K562 (cell line): ENCODE results near the gene SLC39A5. TPM values are rescaled to one million over a fixed set of nuclear protein-coding genes. Genes with fewer than 3 reads are reported as not detected.

ENCODE experiments used
- ATAC-seq: fragments of 200-7000 bp; cut with Tn5 transposase; 3 replicates; pipeline ENCODE4 v1.9.1; 2020; ENCODE audit warnings: moderate library complexity
- BruUV-seq: library from RNA; stranded (reverse); fragments of 400-500 nt; replicated peaks from 2 replicates; lab custom pipeline; 2021; lab: Mats Ljungman, UMichigan
- CTCF ChIA-PET: fragments of 300-600 bp; formaldehyde crosslinking; extraction: SDS; loops from one replicate; lab custom pipeline; 2021; ENCODE audit warnings: low intra/inter-chr PET ratio; lab: Yijun Ruan, JAX
- POLR2A ChIA-PET: fragments of 300-600, 350-650 bp; sonication (Branson Sonifier 250); formaldehyde crosslinking; extraction: SDS; loops from one replicate; lab custom pipeline; 2021; ENCODE audit warnings: antibody characterized with exemption, inconsistent platforms; lab: Yijun Ruan, JAX
- DNase-seq, 4 experiments: peaks; one replicate each; pipeline versions ENCODE4 v3.0.0 to v3.0.0-alpha.2; 2011 to 2018; ENCODE audit warnings: low spot score in 3 of 4, mixed read lengths in 3 of 4; ENCODE audit errors: extremely low read depth in 1 of 4
- FAIRE-seq: peaks from 2 replicates; lab custom pipeline; 2011; peaks lifted over from hg19 to GRCh38; lab: Jason Lieb, UNC
- H2AFZ ChIP-seq: 2 replicates; pipeline ENCODE4 v1.6.0; 2011; ENCODE audit warnings: low read depth, low read length, control low read depth, inconsistent platforms
- H3K27ac ChIP-seq: fragments of 200-600 bp; 3 replicates; pipeline ENCODE4 v1.8.0; 2011; ENCODE audit warnings: low read depth, mild to moderate bottlenecking, control low read depth, inconsistent platforms, low read length, moderate library complexity, mixed read lengths; ENCODE audit errors: extremely low read depth
- H3K27me3 ChIP-seq, 2 experiments: fragments of 300-600 bp in 1 of 2; 2 replicates in 1 of 2; 3 replicates in 1 of 2; pipeline versions ENCODE4 v1.6.0 to v1.8.0; 2011; ENCODE audit warnings: inconsistent platforms in 2 of 2, low read length in 2 of 2, mild to moderate bottlenecking in 1 of 2, mixed read lengths in 1 of 2, moderate library complexity in 1 of 2; ENCODE audit not compliant: control insufficient read depth in 2 of 2, insufficient read depth in 2 of 2
- H3K36me3 ChIP-seq: fragments of 300-600 bp; 3 replicates; pipeline ENCODE4 v1.8.0; 2011; ENCODE audit warnings: mild to moderate bottlenecking, low read length, inconsistent platforms; ENCODE audit not compliant: control insufficient read depth, insufficient read depth
- H3K4me1 ChIP-seq, 2 experiments: fragments of 200-600 bp in 1 of 2; replicated peaks in 1 of 2; 2 replicates in 1 of 2; 3 replicates in 1 of 2; pipeline versions ENCODE4 v1.5.1 to v1.8.0; 2011; ENCODE audit warnings: inconsistent platforms in 2 of 2, low read length in 2 of 2, mild to moderate bottlenecking in 1 of 2, mixed read lengths in 1 of 2, moderate library complexity in 1 of 2; ENCODE audit not compliant: control insufficient read depth in 2 of 2, insufficient read depth in 2 of 2
- H3K4me2 ChIP-seq: 2 replicates; pipeline ENCODE4 v1.6.1; 2011; ENCODE audit warnings: low read length, control low read depth, inconsistent platforms, mixed read lengths; ENCODE audit not compliant: insufficient read depth
- H3K4me3 ChIP-seq: fragments of 200-600 bp; sonication (generic), shearing (Covaris generic); 2 replicates; pipeline ENCODE4 v1.5.1; 2016; ENCODE audit warnings: control low read depth, inconsistent platforms
- H3K79me2 ChIP-seq: fragments of 200-600 bp; 3 replicates; pipeline ENCODE4 v1.8.0; 2011; ENCODE audit warnings: low read length, inconsistent platforms; ENCODE audit not compliant: control insufficient read depth, insufficient read depth
- H3K9ac ChIP-seq, 2 experiments: 2 replicates each; pipeline versions ENCODE4 v1.6.0 to v1.6.1; 2011; ENCODE audit warnings: low read depth in 2 of 2, low read length in 2 of 2, control low read depth in 1 of 2, inconsistent platforms in 1 of 2, mild to moderate bottlenecking in 1 of 2, mixed read lengths in 1 of 2; ENCODE audit not compliant: insufficient read depth in 1 of 2
- H3K9me1 ChIP-seq: one replicate; pipeline ENCODE4 v1.6.0; 2011; ENCODE audit warnings: inconsistent platforms, mild to moderate bottlenecking, low read length, moderate library complexity; ENCODE audit not compliant: control insufficient read depth, insufficient read depth
- H3K9me3 ChIP-seq: replicated peaks from 2 replicates; pipeline ENCODE4 v1.5.1; 2011; ENCODE audit warnings: low read depth, low read length, inconsistent platforms; ENCODE audit not compliant: control insufficient read depth, insufficient read depth
- H4K20me1 ChIP-seq: replicated peaks from 2 replicates; pipeline ENCODE4 v1.6.1; 2011; ENCODE audit warnings: low read length, inconsistent platforms, mixed read lengths; ENCODE audit not compliant: control insufficient read depth, insufficient read depth
- BDP1 ChIP-seq: IDR thresholded peaks from 3 replicates; pipeline ENCODE4 v1.6.1; 2011; ENCODE audit not compliant: insufficient read length, insufficient read depth
- CREB3 ChIP-seq: fragments of 450-650 bp; conservative IDR thresholded peaks from 2 replicates; pipeline ENCODE4 v1.6.1; 2016; ENCODE audit warnings: missing genetic modification characterization, low read depth, mild to moderate bottlenecking, missing compliant biosample characterization, moderate library complexity
- DNMT1 ChIP-seq: fragments of 450-650 bp; IDR thresholded peaks from 2 replicates; pipeline ENCODE4 v1.6.1; 2016; ENCODE audit warnings: antibody characterized with exemption, mild to moderate bottlenecking
- ETV6 ChIP-seq, 3 experiments: fragments of 150-350 bp in 1 of 3; sonication (generic) in 1 of 3; formaldehyde crosslinking in 1 of 3; IDR thresholded peaks; 2 replicates each; pipeline versions ENCODE4 v1.6.1 to v1.8.0; 2014 to 2022; ENCODE audit warnings: borderline replicate concordance in 2 of 3, low read depth in 2 of 3, antibody characterized with exemption in 1 of 3, low read length in 1 of 3, mild to moderate bottlenecking in 1 of 3, missing genetic modification reagents in 1 of 3
- HLTF ChIP-seq: fragments of 450-650 bp; IDR thresholded peaks from 2 replicates; pipeline ENCODE4 v1.6.1; 2016
- MLX ChIP-seq, 2 experiments: fragments of 450-650 bp in 1 of 2; sonication (generic) in 1 of 2; formaldehyde crosslinking; conservative IDR thresholded peaks; 2 replicates each; pipeline versions ENCODE4 v1.4.0 to v1.8.1; 2020 to 2022; ENCODE audit warnings: mild to moderate bottlenecking in 1 of 2, missing genetic modification reagents in 1 of 2
- NCOA6 ChIP-seq: fragments of 450-650 bp; IDR thresholded peaks from 2 replicates; pipeline ENCODE4 v1.6.1; 2017; ENCODE audit warnings: mild to moderate bottlenecking
- NFE2 ChIP-seq: IDR thresholded peaks from 2 replicates; pipeline ENCODE4 v1.6.1; 2014; ENCODE audit warnings: antibody characterized with exemption, low read depth
- SIX5 ChIP-seq, 2 experiments: IDR thresholded peaks; 2 replicates each; pipeline ENCODE4 v1.6.1; 2011; ENCODE audit warnings: low read length in 2 of 2, borderline replicate concordance in 1 of 2, low read depth in 1 of 2, mild to moderate bottlenecking in 1 of 2, moderate library complexity in 1 of 2; ENCODE audit not compliant: insufficient read depth in 1 of 2
- TEAD4 ChIP-seq, 2 experiments: sonication (generic) in 1 of 2; formaldehyde crosslinking in 1 of 2; IDR thresholded peaks; 2 replicates each; pipeline versions ENCODE4 v1.6.1 to v1.8.0; 2012 to 2022; ENCODE audit warnings: borderline replicate concordance in 1 of 2, inconsistent platforms in 1 of 2, low read length in 1 of 2, mild to moderate bottlenecking in 1 of 2, missing genetic modification reagents in 1 of 2
- TGIF2 ChIP-seq: sonication (generic); formaldehyde crosslinking; IDR thresholded peaks from 2 replicates; pipeline ENCODE4 v1.8.1; 2022; ENCODE audit warnings: mild to moderate bottlenecking, missing genetic modification reagents, moderate library complexity
- ZBTB9 ChIP-seq: fragments of 450-650 bp; formaldehyde crosslinking; IDR thresholded peaks from 2 replicates; pipeline ENCODE4 v1.4.0; 2020; ENCODE audit warnings: mild to moderate bottlenecking, moderate library complexity
- ZNF384 ChIP-seq: IDR thresholded peaks from 2 replicates; pipeline ENCODE4 v1.6.1; 2012; ENCODE audit warnings: low read depth, low read length, improper control_type of control experiment
- ZNF41 ChIP-seq: fragments of 250-450 bp; sonication (Bioruptor Pico); conservative IDR thresholded peaks from 2 replicates; pipeline ENCODE4 v1.4.0; 2020; ENCODE audit warnings: mild to moderate bottlenecking
- in situ Hi-C: fragments of 300-500 bp; cut with MboI; formaldehyde crosslinking; loops from 4 replicates; pipeline ENCODE4 v1.15.0; 2018; ENCODE audit warnings: inconsistent platforms, mixed read lengths
- intact Hi-C: fragments of 100-400 bp; cut with micrococcal nuclease; formaldehyde crosslinking; loops from 2 replicates; pipeline ENCODE4 v1.14.2; 2022
- polyA plus RNA-seq, 8 experiments: library from polyadenylated mRNA; depleted of rRNA in 4 of 8; stranded (reverse) in 5 of 8; unstranded in 3 of 8; fragments of >200 nt; fragmentation: Nextera tagmentation in 2 of 8; fragmentation: Illumina TruSeq in 1 of 8; extraction: Ambion mirVana in 2 of 8; extraction: Trizol in 1 of 8; gene quantifications; 2 replicates each; pipeline versions ENCODE4 v1.2.1 to v1.2.3, GENCODE V29; 2011 to 2014; ENCODE audit warnings: inconsistent platforms in 1 of 8, missing spikeins in 1 of 8
- total RNA-seq, 7 experiments: library from RNA; depleted of rRNA in 6 of 7; stranded (reverse); fragments of >200 nt in 6 of 7; fragmentation: Illumina TruSeq in 2 of 7; extraction: Trizol in 2 of 7; gene quantifications; 2 replicates each; pipeline versions ENCODE4 v1.2.1 to v1.2.3, GENCODE V29; 2011 to 2021; ENCODE audit warnings: low replicate concordance in 1 of 7
- TF ChIP-seq, protein P1 (sequence below): fragments of 250-450 bp; sonication (Bioruptor Pico); IDR thresholded peaks from 2 replicates; pipeline ENCODE4 v1.5.0; 2021; ENCODE audit warnings: mild to moderate bottlenecking, moderate library complexity

The SLC39A5 gene
- total and polyA plus RNA-seq, 9 of the 15 experiments (the other 6 are each of a cell fraction or from before 2014, with no cell fraction given) = 0.08 to 0.10 TPM; not detected in 7

DNA sequence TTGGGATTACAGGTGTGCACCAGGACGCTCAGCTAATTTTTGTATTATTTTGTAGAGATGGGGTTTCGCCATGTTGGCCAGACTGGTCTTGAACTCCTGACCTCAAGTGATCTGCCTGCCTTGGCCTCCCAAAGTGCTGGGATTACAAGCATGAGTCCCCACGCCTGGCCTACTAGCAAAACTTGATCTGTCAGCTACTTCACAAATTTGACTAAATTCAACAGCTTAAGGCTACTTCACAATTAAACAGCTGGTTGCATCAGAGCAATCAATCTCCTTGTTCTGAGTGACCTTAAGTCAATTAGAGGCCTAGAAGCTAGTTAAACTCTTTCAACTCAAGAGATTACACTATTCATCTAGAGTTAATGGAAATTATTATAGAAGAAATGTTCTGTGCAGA is 49.1 kb downstream of the SLC39A5 start (continued):
- TF ChIP-seq MLX (CRISPR knock-in tag; conservative IDR thresholded peaks at IDR 0.05) (no peak), TGIF2 (no peak), NFE2 (no peak), ETV6 (IDR thresholded peaks at IDR 0.05; ENCODE audit: borderline replicate concordance in 1 of 2, low read depth in 2 of 2, low read length in 1 of 2) (no peak), ETV6 (CRISPR knock-in tag; IDR thresholded peaks at IDR 0.05; ENCODE audit: borderline replicate concordance) (no peak), HLTF (no peak), NCOA6 (no peak), ZNF384 (no peak), CREB3 (tag) (no peak)

DNA sequence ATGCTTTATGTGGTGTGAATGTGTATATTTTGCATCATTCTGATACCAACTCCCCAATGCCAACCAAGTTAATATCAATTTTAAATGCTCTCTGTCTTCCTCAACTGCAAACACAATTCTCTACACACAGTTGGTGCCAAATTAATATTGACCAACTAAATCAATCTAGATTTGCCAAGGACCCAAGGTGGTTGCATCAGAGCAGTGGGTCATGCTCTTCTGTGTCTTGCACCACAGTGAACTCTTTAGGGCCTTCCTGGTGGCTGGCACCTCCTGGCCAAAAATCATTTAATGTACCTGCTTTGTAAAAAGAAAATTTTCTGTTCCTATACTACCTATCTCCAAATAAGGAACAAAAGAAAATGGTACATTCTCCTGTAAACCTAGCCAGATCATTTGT is 51.0 kb downstream of the SLC39A5 start:
- no peak overlapping the region for H3K4me3 ChIP-seq
- H3K36me3 ChIP-seq = peaks cover 89% of the 10 kb centered on the region
- TF ChIP-seq ZNF41 (CRISPR knock-in tag) (no peak), BDP1 (no peak), TEAD4 (IDR thresholded peaks at IDR 0.05; ENCODE audit: low read length) (no peak), TEAD4 (CRISPR knock-in tag; IDR thresholded peaks at IDR 0.05; ENCODE audit: borderline replicate concordance) (no peak), SIX5 (IDR thresholded peaks at IDR 0.05; ENCODE audit: borderline replicate concordance in 1 of 2, insufficient read depth in 1 of 2, low read depth in 1 of 2, low read length in 2 of 2) (no peak), ZBTB9 (no peak), DNMT1 (no peak)
- TF ChIP-seq, protein P1, sequence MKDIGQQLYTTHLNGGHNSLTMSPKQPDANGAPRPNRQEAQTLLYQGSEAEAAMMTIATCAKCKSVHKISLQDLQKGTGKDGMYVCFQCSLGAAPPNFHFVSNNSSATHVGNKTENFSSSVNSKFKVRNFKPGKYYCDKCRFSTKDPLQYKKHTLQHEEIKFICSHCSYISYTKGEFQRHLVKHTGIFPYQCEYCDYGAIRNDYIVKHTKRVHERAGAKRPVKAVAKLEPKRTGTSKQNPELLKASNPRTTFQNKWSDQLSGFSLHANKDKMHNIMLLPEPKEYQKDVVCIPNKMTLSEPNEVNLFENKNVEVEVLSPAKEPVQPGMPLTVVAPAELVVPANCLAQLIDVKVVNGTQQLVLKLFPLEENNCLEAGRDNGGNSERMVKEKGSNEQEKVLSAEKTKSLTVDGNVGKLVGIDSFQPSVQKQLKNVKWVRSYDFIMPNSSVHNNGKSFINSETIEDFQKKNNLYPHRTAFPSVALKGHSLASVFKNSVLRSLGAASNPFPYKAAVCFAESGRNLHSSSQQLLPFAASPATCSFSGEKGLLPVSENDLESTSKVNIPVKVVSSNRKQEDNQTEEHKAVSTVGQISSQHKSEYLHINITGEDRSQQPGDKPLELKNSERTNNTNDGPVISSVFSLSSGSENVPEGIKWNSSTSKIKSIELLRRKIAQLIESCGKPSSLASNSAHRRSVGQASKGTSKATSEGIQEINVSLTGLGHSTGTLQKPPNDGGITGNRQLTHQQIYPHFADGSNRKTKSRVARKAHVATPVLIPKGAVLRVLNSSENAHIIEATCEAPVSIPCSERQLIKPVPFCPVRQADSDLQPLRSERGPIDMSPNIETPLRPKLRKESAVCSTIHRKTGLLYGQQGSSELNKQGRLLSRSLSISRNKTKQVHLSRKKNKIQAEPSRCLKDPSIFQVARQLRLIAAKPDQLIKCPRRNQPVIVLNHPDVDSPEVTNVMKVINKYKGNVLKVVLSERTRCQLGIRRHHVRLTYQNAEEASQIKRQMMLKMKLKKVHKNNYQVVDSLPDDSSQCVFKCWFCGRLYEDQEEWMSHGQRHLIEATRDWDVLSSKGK = no peak

More for the DNA sequence above, 51.0 kb downstream of the SLC39A5 start:
- Histone ChIP-seq H3K27me3 (no peaks in the 10 kb centered on the region), H3K9me3 (no peaks in the 10 kb centered on the region), H3K4me2 (no peak overlapping the region), H3K9ac (no peak overlapping the region), H4K20me1 (no peaks in the 10 kb centered on the region), H3K9me1 (no peaks in the 10 kb centered on the region), H2AFZ (no peak overlapping the region), H3K4me1 (no peaks in the 10 kb centered on the region), H3K27ac (no peak overlapping the region), H3K79me2 (peaks cover 4% of the 10 kb centered on the region; the same call in 1 of the 3 replicates)
- no peak for DNase-seq
- POLR2A ChIA-PET = interaction anchor here (0.6 to 1.1 kb wide), 3 partner anchors 8 to 19 kb away, joined by 3 to 4 read pairs (median 3); partner anchors contain the start of gene CS
- CTCF ChIA-PET = no interaction called here
- ATAC-seq = no peak
- FAIRE-seq = no peak
- no TSS peak for BruUV-seq
- in situ Hi-C loops (no loop called here), intact Hi-C loops (no loop called here)
